Skeletal muscle cell (primary cell): Measurements from ENCODE around the gene AGBL5.
A peak's percentile ranks its signal among the peaks of the same experiment; 100 is the strongest.

Experiments used
- DNase-seq: peaks from one replicate; pipeline ENCODE4 v3.0.0-alpha.2; 2010; ENCODE audit warnings: low read depth
- H3K4me3 ChIP-seq: 2 replicates; pipeline ENCODE4 v1.5.1; 2011; ENCODE audit warnings: low read depth, mild to moderate bottlenecking, control low read depth, low read length, moderate library complexity

The AGBL5 gene

DNA sequence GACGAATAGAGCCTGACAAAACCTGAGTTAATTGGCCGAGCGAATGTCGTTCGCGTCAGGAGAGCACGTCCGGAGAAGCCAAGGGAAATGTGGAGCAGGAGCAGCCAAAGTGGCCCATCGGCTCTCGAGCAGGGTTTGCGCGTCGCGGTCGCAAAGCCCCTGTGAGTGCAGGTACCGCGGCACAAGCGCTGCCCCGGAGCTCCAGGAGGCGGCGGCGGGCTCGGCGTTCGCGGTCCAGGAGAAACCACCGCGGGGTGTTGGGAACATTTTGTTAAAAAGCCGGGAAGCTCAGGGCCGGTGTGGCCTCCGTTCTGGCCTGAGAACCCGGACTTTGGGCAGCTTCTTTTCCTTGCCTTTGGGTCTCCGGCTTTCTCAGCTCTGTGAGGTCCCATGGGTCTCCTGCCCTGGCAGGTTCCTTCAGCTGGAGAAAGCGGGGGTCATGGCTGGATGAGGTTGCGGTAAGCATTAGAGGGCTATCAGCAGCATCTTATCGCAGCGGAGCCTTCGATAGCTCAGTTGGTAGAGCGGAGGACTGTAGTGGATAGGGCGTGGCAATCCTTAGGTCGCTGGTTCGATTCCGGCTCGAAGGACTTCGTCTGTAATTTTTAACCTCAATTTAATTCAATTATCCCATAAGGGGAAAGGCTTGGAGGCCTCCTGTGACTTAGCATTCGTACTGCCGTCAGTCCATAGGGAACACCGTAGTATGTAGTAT lies 1.0 kb upstream of the AGBL5 start:
- peak; percentile 92 for DNase-seq

GRCh38 chr2:27051902-27052645 lies 606 bp downstream of the AGBL5 start:
- H3K4me3 ChIP-seq, result peak overlapping the region; percentile 93
- no peak for DNase-seq

More for the DNA sequence above, 1.0 kb upstream of the AGBL5 start:
- H3K4me3 ChIP-seq, result peak overlapping the region; percentile 93

- no peak overlapping the region for H3K4me3 ChIP-seq
- no peak for DNase-seq
Measured at GRCh38 chr2:27053321-27053720, 1.9 kb downstream of the AGBL5 start.

DNA sequence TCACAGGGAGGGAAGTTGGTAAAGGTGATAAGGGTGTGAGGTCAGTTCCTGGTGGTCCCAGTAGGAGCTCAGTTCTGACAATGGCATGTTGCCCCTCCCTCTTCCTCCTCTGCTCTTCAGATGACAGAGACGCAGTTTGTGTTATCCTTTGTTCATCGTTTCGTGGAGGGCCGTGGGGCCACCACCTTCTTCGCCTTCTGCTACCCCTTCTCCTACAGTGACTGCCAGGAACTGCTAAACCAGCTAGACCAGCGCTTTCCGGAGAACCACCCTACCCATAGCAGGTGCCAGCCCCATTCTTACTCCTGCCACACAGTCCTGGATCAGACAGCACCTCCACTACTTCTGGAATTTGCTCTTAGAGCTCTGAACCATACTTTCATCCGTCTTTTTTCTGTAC lies 2.3 kb downstream of the AGBL5 start:
- no peak for DNase-seq
- H3K4me3 ChIP-seq, result no peak overlapping the region

DNA sequence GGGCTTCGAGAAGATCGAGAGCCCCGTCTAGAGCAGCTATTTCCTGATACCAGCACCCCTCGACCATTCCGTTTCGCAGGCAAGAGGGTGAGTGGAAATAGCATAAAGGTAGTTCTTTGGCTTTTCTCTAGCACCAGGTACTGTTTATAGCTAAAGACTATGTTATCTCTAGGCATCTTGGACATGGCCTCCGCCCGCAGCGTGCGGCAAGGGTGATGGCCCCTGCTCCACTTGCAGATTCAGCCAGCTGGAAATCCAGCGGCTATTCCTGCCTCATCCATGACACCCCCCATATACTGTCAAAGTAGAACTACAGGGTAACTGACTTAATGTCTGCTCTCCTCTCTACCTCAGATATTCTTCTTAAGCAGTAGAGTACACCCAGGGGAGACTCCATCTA lies 3.3 kb downstream of the AGBL5 start:
- no peak for DNase-seq
- H3K4me3 ChIP-seq, result no peak overlapping the region

DNA sequence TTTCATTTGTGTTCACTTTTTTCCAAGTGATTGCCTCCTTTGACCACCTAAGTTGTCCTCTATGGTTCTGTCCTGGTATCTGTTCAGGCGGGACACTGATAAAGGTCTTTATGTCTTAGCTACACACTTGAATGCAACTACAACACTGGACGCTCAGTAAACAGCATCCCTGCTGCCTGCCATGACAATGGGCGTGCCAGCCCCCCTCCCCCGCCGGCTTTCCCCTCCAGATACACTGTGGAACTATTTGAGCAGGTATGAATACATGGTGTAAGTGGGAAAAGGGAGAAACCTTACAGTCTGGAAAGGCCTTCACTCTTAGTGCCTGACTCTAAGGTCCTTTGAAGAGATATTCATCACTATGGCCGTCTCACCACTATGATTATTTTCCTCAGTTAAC lies 5.7 kb downstream of the AGBL5 start:
- H3K4me3 ChIP-seq, result no peak overlapping the region
- DNase-seq, result no peak

GRCh38 chr2:27058210-27058609 lies 6.7 kb downstream of the AGBL5 start:
- no peak for DNase-seq
- H3K4me3 ChIP-seq, result no peak overlapping the region

GRCh38 chr2:27059141-27059820 lies 7.8 kb downstream of the AGBL5 start:
- H3K4me3 ChIP-seq, result no peak overlapping the region
- no peak for DNase-seq

- no peak overlapping the region for H3K4me3 ChIP-seq
- no peak for DNase-seq
Measured at GRCh38 chr2:27060323-27060722, 8.9 kb downstream of the AGBL5 start.

DNA sequence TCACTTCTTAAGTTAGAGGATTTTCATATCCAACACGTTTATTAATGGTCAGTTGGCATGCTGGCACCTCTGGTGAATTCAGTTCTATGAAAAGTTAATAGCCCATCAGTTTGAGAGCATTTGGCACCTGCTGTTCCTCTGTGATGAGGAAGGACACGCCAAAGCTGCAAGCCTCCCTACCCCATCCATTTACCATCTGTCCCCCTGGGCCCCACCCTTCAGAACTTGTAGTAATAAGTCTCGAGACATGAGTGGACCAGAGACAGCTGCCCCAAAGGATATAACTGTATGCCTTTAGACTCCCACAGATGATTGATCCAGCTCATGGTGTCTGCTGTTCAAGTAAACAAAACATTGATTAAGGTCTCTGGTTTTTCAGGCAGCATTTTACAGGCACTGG lies 13.7 kb downstream of the AGBL5 start:
- H3K4me3 ChIP-seq, result no peak overlapping the region
- no peak for DNase-seq

- no peak overlapping the region for H3K4me3 ChIP-seq
- DNase-seq, result no peak
Measured at GRCh38 chr2:27067385-27067784, 15.9 kb downstream of the AGBL5 start.

- no peak for DNase-seq
- no peak overlapping the region for H3K4me3 ChIP-seq
Measured at GRCh38 chr2:27069436-27069835, 18.0 kb downstream of the AGBL5 start.

- DNase-seq, result no peak
- H3K4me3 ChIP-seq, result peak overlapping the region; percentile 91
Measured at GRCh38 chr2:27069961-27070618, 18.6 kb downstream of the AGBL5 start.

- peak overlapping the region; percentile 91 for H3K4me3 ChIP-seq
- DNase-seq, result no peak
Measured at GRCh38 chr2:27070653-27071276, 19.3 kb downstream of the AGBL5 start.

DNA sequence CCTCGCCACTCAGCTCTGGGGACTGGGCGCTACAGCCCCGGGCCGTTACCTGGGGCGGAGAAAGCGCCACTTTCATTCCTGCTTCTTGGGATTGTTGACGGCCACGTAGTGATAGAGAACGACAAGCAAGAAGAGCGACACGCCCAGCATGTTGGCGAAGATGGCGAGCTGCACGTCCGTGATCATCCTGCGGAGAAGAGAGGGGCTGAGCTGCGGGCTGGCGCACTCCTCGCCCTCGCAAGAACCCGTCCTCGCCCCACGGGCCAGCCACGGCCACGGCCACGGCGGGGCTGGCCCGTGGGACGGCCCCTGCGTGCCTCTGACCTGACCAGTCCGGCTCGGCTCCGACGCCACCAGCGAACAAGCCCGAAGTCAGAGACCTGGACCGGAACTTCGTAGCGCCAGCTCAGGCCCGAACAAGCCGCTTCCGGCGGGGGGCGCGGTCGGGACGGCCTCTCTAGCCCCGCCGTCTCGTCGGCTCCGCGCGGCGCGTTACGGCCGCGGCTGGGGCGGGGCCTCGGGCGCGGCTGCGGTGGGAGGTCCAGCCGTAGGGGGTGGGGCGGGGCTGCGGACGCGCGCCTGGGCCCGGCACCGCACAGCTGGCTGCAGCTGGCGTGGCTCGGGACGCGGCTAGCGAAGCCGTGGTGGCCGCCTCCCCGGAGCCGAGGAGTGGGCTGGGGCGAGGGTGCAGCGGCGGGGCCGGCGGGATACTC lies 20.0 kb downstream of the AGBL5 start, which contains the start of gene OST4:
TSS of gene OST4 (minus strand) at position 378 of the 713 bp plus-strand sequence.
- DNase-seq, result peak; percentile 71
- H3K4me3 ChIP-seq, result peak within 1 kb of the TSS; percentile 91

- H3K4me3 ChIP-seq, result peak overlapping the region; percentile 57
- DNase-seq, result peak; percentile 70
Measured at GRCh38 chr2:27071990-27072830, 20.7 kb downstream of the AGBL5 start.

- peak; percentile 55 for DNase-seq
- no peak overlapping the region for H3K4me3 ChIP-seq
Measured at GRCh38 chr2:27072920-27073319, 21.5 kb downstream of the AGBL5 start.

DNA sequence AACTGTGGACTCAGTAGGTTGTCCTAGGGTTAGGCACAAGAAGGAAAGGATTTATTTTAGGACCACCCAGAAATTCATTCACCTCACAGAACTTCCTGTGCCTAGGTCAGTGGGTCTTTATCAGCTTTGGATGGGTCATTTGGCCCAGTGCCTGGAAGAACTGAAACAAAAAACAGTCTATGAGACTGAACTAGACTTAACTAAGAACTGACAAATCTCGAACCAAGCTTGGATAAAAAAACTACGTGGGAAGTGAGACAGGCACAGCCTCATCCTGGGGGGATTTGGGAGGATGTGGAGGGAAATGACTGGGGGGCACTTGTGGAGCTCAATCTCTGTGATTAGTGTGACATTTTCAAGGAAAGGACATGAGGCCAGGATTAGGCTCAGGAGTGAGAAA lies 22.3 kb downstream of the AGBL5 start:
- DNase-seq, result no peak
- H3K4me3 ChIP-seq, result no peak overlapping the region
